ENCODE data around the gene EFNA3.

The EFNA3 gene

DNA sequence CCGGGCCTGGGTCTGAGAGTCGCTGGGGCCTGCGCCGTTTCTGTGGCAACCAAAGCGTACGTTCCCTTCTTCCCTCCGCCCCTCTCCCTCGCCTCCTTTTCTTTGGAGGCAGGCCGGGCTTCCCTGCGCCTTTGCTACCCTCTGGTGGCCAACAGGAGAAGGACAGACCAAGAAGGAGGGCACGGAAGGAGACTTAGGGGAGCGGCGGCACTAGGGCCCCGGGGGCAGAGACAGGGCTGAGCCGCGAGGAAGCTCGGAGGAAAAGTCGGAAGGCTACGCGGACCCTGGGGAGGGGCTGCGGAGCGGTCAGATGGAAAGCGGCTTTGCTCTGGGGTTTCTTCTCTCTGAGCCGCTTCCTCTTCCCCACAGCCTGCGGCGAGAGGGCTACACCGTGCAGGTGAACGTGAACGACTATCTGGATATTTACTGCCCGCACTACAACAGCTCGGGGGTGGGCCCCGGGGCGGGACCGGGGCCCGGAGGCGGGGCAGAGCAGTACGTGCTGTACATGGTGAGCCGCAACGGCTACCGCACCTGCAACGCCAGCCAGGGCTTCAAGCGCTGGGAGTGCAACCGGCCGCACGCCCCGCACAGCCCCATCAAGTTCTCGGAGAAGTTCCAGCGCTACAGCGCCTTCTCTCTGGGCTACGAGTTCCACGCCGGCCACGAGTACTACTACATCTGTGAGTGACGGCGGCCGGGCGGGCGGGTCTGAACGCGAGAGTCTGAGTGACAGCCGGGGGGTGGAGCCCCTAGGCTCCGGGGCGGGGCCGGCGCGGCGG lies 6.3 kb downstream of the EFNA3 start:
- DNase-seq: peak; percentile 85

DNA sequence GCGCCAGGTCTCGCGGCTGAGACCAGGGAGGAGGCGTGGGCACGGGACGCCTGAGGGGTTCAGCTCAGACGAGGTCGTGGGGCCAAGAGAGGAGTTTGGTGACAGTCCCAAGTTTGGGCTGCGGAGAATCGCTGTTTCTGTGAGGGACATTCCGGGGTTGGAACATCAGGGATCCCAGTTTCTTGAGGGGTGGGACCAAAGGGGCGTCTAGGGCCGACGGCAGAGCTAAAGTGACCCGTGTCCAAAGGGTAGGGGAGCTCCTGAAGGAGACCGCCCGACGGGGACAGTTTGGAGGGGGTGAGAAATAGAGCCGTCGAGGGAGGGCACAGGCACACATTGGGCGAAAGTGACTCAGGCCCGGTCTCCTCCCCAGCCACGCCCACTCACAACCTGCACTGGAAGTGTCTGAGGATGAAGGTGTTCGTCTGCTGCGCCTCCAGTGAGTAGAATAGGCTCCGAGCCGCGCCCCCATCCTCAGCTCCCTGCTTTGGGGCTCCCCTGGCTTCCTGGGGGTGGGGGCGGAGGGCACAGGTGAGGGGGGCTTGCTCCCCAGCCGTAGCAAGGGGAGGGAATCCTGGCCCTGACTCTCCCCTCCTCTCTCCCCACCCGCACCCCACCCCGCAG lies 7.0 kb downstream of the EFNA3 start:
- DNase-seq: peak; percentile 68

DNA sequence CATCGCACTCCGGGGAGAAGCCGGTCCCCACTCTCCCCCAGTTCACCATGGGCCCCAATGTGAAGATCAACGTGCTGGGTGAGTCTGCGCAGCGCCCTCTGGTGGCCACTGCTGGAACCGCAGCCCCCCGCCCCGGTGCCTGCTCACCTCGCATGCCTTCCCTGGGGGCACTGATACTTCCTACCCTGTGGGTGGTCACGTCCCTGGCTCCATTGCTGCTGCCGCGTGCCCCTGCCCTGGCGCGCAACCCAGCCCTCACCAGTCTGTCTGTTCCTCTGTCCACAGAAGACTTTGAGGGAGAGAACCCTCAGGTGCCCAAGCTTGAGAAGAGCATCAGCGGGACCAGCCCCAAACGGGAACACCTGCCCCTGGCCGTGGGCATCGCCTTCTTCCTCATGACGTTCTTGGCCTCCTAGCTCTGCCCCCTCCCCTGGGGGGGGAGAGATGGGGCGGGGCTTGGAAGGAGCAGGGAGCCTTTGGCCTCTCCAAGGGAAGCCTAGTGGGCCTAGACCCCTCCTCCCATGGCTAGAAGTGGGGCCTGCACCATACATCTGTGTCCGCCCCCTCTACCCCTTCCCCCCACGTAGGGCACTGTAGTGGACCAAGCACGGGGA lies 7.6 kb downstream of the EFNA3 start:
- DNase-seq: peak; percentile 43

DNA sequence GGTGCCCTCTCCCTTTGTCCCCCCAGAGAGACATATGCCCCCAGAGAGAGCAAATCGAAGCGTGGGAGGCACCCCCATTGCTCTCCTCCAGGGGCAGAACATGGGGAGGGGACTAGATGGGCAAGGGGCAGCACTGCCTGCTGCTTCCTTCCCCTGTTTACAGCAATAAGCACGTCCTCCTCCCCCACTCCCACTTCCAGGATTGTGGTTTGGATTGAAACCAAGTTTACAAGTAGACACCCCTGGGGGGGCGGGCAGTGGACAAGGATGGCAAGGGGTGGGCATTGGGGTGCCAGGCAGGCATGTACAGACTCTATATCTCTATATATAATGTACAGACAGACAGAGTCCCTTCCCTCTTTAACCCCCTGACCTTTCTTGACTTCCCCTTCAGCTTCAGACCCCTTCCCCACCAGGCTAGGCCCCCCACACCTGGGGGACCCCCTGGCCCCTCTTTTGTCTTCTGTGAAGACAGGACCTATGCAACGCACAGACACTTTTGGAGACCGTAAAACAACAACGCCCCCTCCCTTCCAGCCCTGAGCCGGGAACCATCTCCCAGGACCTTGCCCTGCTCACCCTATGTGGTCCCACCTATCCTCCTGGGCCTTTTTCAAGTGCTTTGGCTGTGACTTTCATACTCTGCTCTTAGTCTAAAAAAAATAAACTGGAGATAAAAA lies 8.4 kb downstream of the EFNA3 start:
- DNase-seq: no peak

DNA sequence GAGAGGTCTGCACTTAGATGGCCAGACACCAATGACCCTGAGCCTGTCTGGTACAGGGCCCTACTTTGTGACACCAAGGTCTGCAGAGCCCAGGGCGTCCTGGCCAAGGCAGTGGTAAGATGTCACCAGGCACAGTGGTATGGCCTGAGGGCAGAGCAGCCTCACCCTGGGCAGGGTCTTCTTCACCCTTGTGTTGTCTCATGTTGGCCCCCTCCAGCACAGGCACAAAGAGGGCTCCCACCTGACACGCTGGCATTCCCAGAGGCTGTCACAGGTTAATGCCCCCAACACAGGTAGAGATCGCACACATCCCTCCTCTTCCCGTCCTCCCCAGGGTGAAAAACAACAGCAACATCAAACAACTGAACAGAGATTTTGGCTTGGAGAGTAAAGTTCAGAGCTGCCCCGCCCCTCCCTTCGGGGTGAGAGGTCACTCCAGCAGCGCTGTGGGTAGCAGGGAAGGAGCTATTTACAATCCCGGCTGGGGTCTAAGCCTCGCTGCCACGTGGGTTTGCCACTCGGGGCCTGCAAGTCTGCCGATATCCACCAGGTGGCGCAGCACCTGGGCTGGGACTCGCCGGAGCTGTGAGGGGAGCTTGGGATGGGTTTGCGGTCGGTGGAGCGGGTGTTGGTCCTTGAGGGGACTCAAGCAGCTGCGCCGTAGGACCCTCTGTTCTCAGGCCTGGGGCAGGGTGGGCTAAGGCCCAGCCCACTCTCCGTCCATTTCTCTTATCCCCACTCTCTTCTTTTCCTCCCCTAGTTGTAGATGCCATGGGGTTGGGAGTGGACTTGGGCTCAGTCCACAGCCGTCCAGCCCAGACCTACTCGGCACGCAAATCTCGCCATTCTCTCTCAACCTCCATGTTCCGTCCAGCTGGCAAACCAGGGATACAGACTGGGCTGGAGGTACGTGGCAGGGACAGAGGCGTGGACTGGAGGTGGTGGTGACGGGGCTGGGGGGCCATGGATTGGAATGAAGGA lies 12.7 kb downstream of the EFNA3 start:
- peak; percentile 62 for DNase-seq

DNA sequence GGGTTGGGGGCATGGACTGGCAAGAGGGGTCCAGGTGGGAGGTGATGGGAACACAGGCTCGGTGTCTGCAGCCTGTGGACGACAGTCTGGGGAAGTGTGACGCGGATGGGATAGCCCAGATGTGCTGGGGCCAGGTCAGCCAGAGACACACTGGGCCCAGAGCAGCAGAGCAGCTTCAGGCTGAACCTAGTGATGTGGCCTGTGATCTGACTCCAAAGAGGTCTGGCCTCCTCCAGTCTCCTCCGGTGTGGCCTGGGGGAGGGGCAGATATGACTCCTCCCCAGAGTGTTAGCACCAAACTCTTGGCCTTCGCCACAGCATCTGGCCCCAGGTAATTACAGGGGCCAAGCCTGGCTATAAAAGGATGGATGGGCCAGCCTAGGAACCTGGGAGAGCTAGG lies 13.5 kb downstream of the EFNA3 start:
- no peak for DNase-seq

DNA sequence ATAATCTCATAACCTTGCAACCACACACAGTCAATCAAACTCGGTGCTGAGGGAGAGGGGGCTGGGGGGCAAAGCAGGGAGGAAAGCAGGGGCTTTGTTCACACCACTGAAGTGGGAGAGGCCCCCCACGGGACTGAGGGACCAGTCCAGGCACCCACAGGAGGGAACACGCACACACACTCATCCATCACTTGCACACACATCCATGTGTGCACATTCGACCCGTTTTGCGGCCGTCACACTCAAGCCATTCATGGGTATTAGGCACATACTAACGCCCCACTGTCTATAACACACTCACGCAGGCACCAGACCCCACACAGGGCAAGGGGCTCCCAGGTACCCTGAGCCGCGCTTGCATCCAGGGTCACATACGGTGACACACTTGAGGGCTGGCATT lies 14.0 kb downstream of the EFNA3 start:
- DNase-seq: no peak

DNA sequence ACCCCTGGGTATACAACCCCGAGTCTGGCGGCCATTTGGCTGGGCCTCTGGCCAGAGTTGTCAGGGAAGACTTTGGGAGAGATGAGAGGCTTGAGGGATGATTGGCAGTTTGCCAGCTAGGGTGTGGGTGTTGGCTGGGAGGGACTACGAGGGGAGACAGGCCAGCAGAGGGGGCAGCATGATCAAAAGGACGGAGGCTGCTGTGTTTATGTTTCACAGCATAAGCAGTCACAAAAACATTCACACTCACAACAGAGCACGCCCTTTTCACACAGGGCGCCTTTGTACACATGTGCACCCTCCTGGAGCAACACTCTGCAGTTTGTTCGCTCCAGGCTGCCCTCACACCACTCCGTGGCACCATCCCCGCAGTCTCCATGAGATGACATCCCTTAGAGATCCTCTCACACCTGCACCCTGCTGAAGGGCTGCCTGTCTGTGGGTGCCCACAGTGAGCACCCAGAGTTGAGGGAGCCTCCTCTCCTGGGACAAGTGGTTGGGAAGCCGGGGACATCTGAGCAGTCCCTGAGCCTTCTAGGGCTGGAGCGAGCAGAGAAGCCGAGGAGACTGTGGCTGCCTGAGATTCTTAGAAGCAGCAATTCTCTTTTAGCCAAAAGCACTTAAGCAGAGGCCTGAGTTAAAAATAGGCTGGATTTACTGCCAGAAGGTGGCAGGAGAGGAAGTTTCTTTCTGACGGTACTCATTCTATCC lies 15.4 kb downstream of the EFNA3 start:
- DNase-seq: peak; percentile 37

DNA sequence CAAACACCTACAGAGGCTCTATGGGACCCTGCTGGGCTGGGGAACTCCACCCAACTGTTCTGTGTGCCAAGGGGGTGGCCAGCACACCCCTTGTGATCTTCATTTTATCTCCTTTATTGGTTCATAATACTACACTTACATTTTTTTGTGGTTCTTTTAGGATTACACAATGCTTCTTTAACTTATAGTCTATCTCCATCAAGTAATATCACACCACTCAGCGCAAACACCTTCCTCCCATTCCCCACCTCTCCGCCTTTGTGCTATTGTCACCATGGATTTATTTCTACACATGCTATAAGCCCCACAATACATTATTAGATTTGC lies 15.9 kb downstream of the EFNA3 start:
- no peak for DNase-seq

DNA sequence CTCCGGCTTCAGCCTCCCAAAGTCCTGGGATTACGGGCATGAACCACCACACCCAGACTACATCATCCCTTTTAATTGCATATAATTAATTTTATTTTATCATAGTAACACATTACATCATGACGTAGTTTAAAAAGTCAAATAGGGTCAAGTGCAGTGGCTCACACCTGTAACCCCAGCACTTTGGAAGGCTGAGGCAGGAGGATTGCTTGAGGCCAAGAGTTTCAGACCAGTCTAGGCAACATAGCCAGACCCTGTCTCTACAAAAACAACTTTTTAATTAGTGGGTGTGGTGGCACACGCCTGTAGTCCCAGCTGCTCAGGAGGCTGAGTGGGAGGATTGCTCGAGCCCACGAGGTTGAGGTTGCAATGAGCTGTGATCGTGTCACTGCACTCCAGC lies 20.7 kb downstream of the EFNA3 start:
- no peak for DNase-seq

DNA sequence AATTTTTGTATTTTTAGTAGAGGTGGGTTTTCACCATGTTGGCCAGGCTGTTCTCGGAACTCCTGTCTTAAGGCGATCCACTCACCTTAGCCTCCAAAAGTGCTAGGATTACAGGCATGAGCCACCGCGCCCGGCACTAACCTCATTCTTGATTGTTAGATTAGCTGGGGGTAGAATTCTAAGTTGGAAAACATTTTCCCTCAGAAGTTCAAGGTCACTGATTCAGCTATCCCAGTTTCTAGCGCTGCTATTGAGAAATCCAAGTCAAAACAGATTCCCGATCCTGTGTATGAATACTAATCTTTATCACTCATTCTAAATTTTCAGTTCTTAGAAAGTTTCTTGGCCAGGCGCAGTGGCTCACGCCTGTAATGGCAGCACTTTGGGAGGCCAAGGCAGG lies 24.7 kb downstream of the EFNA3 start:
- no peak for DNase-seq

DNA sequence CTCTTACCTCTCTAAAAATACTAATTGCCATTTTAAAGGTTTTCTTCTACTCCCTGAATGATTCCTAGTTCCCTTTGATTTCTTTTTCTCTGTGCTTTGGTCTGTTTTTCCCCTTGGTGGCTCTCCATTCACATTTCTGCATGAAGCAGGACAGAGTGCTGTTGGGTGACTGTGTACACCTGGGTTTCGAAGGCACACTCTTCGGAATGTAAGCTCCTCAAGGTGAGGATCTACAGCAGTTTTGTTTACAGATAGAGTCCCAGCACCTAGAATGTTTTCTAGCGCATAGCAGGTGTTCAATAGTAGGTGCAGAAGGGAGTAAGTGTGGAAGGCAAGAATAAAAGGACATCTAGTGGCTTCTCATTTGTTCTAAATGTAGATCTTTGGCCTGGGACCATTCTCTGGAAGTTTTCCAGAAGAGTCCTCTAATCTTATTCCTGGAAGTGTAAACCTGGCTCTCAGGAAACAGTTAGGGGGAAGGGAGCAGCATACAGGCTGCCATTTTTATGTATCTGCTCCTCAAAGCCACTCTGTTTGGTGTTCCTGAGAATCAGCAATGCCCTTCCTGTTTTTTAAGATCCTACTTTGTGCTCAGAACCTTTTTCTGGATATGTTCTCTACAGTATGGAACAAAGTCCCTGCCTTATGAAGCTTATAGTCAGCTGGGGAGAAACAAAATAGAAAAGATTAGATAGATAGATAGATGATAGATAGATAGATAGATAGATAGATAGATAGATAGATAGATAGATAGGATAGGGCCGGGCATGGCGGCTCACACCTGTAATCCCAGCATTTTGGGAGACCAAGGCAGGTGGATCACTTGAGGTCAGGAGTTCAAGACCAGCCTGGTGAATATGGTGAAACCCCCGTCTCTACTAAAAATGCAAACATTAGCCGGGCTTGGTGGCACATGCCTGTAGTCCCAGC lies 26.2 kb downstream of the EFNA3 start:
- DNase-seq: no peak

DNA sequence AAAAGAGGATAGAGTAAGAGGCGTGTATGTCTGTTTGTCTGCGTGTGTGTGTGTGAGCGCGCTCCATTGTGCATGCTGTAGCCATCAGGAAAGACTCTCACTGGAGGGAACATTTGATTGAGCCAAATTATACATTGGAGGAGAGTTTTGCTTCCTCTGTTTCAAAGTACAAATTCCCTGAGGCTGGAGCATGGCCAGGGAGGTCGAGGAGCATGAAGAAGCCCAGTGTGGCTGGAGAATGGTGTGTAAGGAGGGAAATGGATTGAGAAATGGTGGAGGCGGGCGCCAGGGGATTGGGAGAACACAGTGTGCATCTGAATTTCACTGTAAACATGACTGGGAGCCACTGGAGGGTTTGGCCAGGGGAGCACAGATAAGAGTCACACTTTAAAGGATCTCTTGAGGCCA lies 27.0 kb downstream of the EFNA3 start:
- DNase-seq: no peak

DNA sequence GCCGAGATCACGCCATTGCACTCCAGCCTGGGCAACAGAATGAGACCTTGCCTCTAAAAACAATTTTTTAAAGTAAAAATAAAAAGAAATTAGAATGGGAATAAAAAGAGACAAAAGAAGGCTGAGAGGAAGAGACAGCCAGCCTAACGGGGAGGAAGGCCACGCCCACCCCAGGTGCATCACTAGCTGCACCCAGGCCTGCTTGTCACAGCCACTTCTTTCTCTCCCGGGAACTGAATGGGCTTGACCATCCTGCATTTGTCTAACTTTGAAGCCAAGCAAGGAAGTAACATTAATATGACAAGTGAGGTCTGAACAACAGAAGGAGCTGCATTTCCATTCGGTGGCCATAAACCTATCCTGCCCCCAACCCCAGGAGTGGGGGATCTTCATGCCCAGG lies 28.2 kb downstream of the EFNA3 start:
- no peak for DNase-seq

DNA sequence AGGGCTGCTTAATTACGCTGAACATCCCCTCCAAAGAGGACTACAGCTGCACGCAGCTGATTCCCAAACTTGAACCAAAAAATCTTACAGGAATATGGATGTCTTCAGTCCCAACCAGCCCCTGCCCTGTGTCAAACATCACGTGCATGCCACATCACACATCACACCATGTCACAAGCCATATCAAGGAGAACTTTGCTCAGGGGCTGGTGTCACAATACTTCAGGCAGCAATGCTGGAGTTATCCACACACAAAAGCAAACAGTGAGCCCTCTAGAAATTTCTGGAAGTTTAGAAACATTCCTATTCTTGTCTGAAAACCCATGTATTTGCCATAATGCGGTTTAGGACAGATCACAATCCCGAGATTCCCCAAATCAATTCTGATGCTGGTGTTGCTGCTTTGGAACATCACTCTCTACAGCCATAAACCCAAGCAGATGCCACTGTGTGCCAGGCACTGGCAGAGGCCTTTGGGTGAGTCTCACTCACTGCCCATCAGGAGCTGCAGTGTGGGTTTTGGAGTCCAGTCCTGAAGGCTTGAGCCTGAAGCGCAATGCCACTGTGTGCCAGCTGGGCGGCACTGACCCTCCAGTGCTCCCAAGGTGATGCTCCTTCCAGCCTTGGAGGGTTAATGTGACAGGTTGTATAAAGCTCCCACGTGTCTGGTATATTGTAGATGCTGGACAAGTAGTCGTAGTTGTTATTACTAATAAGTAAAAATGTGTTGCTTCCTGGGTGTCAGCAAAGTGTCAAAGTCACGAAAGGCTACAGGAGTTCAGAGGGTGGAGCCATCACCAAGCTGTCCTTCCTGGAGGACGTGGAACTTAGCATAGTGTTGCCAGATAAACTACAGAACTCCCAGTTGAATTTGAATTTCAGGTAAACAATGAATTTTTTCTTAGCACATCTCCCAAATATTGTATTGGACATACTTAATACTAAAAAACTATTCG lies 28.9 kb downstream of the EFNA3 start:
- DNase-seq: no peak

DNA sequence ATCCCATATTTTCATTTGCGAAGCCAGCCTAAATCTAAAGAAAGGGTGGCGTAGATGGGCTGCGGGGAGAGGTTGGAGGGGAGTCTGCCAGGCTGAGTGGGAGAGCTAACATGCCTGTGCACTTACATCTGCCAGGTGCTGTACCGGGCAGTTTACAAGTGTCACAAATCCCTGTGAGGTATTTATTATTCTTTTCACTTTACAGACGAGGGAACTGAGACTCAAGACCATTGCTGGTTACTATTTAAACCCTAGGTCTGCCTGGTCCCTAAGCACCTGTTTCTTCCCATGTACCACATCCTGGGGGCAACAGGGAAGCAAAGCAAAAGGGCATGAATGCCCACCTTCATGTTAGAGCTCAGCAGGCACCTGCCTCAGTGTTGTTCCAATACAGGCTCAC lies 29.7 kb downstream of the EFNA3 start:
- no peak for DNase-seq

DNA sequence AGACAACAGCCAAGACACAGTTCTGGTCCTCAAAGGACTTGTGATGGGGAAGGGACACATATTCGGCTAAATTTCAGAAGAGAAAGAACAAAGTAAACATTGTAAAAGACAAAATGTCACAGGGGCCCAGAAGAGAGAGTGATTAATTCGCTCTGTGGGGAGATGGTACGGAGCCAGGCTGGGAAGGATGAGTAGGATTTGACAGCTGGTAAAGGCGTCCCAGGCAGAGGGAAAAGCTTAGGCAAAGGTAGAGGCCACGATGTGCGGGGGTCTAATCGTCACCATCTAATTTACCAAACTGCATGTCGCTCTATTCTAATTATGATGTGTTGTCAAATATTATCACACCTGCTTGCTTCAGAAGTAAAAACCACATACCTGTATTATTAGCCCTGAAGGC lies 31.7 kb downstream of the EFNA3 start:
- no peak for DNase-seq

DNA sequence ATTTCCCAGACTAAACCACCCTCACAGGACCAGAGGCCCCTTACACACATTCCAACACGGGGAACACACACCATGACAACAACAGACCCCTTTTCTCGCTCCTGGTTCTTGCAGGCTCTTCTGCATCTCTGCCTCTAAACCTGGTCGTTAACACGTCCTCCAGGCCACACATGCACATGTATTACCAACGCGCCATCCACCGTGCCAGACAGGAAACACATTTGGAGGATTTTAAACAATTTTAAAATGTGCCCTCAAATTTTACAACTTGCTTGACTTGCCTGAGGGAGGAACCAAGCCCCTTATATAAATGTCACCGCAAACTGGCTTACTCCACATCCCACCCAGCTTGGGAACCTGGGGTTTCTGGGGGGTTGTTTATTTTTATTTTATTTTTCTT lies 32.2 kb downstream of the EFNA3 start:
- DNase-seq: no peak

DNA sequence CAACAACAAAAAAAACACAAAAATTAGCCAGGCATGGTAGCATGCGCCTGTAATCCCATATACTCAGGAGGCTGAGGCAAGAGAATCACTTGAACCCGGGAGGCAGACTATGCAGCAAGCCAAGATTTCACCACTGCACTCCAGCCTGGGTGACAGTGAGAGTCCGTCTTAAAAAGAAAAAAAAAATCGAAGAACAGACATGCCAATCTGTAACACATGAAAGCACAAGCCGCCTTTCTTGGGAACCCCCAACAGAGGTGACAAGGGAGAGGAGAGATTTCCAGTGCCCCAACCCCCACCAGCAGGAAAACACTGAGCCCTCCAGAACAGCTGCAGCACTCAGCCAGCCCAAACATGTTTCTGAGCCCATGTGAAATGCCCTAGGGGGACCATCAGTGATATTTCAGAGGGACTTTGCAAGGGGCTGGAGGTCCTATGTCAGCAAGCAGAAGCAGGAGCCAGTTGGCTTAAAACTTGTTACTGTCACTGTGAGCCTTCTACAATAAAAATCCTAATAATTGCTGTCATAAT lies 34.9 kb downstream of the EFNA3 start:
- DNase-seq: no peak

All from NCI-H226 (cell line).